C4-2B (cell line): Measurements from ENCODE around the gene LDB3.
"Not testable (repeated sequence)": the region's sequence is repeated elsewhere in the genome, so short reads cannot be mapped to it uniquely, and the experiment has no call there.

Experiments
- H3K27ac ChIP-seq: fragments of 450-650 bp; 2 replicates; pipeline ENCODE4 v1.5.1; 2017
- CTCF ChIP-seq: fragments of 450-650 bp; conservative IDR thresholded peaks from 2 replicates; pipeline ENCODE4 v1.5.1; 2017; ENCODE audit warnings: mild to moderate bottlenecking
- ZFX ChIP-seq: fragments of 450-650 bp; IDR thresholded peaks from 2 replicates; pipeline ENCODE4 v1.6.1; 2017

The LDB3 gene

GRCh38 chr10:86728056-86728455 lies 59.7 kb downstream of the LDB3 start:
- TF ChIP-seq CTCF (no peak), ZFX (no peak)
- H3K27ac ChIP-seq, result no peak overlapping the region

- no peak for TF ChIP-seq CTCF
- no peak for TF ChIP-seq ZFX
Measured at GRCh38 chr10:86729677-86730076, 61.4 kb downstream of the LDB3 start.

GRCh38 chr10:86730227-86730626 lies 61.9 kb downstream of the LDB3 start:
- H3K27ac ChIP-seq, result no peak overlapping the region
- TF ChIP-seq ZFX, result no peak
- TF ChIP-seq CTCF, result no peak

More at GRCh38 chr10:86729677-86730076, 61.4 kb downstream of the LDB3 start:
- no peak overlapping the region for H3K27ac ChIP-seq

- TF ChIP-seq ZFX (no peak), CTCF (no peak)
Measured at GRCh38 chr10:86732771-86733170, 64.5 kb downstream of the LDB3 start.

GRCh38 chr10:86733260-86733671 lies 65.0 kb downstream of the LDB3 start:
- TF ChIP-seq ZFX, result no peak
- no peak for TF ChIP-seq CTCF
- no peak overlapping the region for H3K27ac ChIP-seq

More at GRCh38 chr10:86732771-86733170, 64.5 kb downstream of the LDB3 start:
- no peak overlapping the region for H3K27ac ChIP-seq

GRCh38 chr10:86734207-86734988 lies 66.1 kb downstream of the LDB3 start:
- no peak overlapping the region for H3K27ac ChIP-seq
- TF ChIP-seq CTCF (no peak), ZFX (no peak)

- not testable (repeated sequence) for H3K27ac ChIP-seq
Measured at GRCh38 chr10:86735278-86735677, 67.0 kb downstream of the LDB3 start.

GRCh38 chr10:86742230-86742629 lies 73.9 kb downstream of the LDB3 start:
- H3K27ac ChIP-seq, result no peak overlapping the region
- TF ChIP-seq CTCF (no peak), ZFX (no peak)
